ENCODE data around the gene TRAFD1. TPM values are rescaled to one million over a fixed set of nuclear protein-coding genes. Genes with fewer than 3 reads are reported as not detected.

The TRAFD1 gene
- total and polyA plus RNA-seq, 2 of the 8 experiments (the other 6 are each of a cell fraction or from before 2014, with no cell fraction given) = 18.1 to 33.1 TPM

GRCh38 chr12:112161711-112162110 is 36.4 kb downstream of the TRAFD1 start:
- FAIRE-seq = no peak
- CTCF ChIA-PET (ENCODE audit: partially characterized antibody) = interaction anchor here (1.0 kb wide), 1 partner anchor 9 kb away, joined by 3 read pairs; no protein-coding TSS in a partner anchor

More at GRCh38 chr12:112161711-112162110, 36.4 kb downstream of the TRAFD1 start:
- no peak overlapping the region for H3K4ac ChIP-seq (replicated peaks; ENCODE audit: insufficient read length, low read depth, low read length)
- no peak overlapping the region for H3K18ac ChIP-seq (ENCODE audit: extremely low read depth, low read length)
- no peak overlapping the region for H2AFZ ChIP-seq (ENCODE audit: low read length)
- H4K20me1 ChIP-seq (replicated peaks in 1 of 2; ENCODE audit: control insufficient read depth in 1 of 2, insufficient read depth in 2 of 2, low read length in 2 of 2) = no peaks in the 10 kb centered on the region
- no peak for DNase-seq (ENCODE audit: low read depth in 1 of 2, low spot score in 2 of 2)
- no peak overlapping the region for H3K4me2 ChIP-seq (ENCODE audit: insufficient read depth in 1 of 2, low read depth in 2 of 2, low read length in 2 of 2)
- no peaks in the 10 kb centered on the region; the same call in 1 of the 2 replicates for H3K79me1 ChIP-seq (ENCODE audit: low read depth, low read length)
- no peak overlapping the region for H3K9ac ChIP-seq (replicated peaks in 1 of 4; ENCODE audit: extremely low read depth in 1 of 4, low read depth in 3 of 4, low read length in 3 of 4)
- H2BK5ac ChIP-seq (ENCODE audit: low read depth, low read length) = no peak overlapping the region
- peaks cover 0 to 18% (median 10%) of the 10 kb centered on the region in 4 experiments; a peak in 5 of 8 replicates for H3K36me3 ChIP-seq (ENCODE audit: control insufficient read depth in 2 of 4, insufficient read depth in 4 of 4, low read length in 3 of 4)
- H3K4me1 ChIP-seq (replicated peaks in 1 of 4; ENCODE audit: control insufficient read depth in 3 of 4, insufficient read depth in 4 of 4, low read length in 3 of 4) = no peaks in the 10 kb centered on the region
- H4K8ac ChIP-seq (ENCODE audit: extremely low read depth, insufficient read depth, low read length) = no peak overlapping the region
- WGBS, 2 experiments (ENCODE audit: extremely low coverage in 1 of 2, insufficient coverage in 1 of 2, insufficient read length in 1 of 2, insufficient replicate concordance in 2 of 2, low coverage in 1 of 2, low lambda C conversion rate in 2 of 2, missing lambda C conversion rate in 1 of 2) = 96% methylated on average over 9 of the region's 9 CpGs; no CpG with 5 or more reads in 1 of the 2 experiments
- no peak overlapping the region for H2BK15ac ChIP-seq (ENCODE audit: low read length)
- no peak overlapping the region for H2BK120ac ChIP-seq (replicated peaks; ENCODE audit: low read depth, low read length)
- no peak overlapping the region for H4K91ac ChIP-seq (replicated peaks; ENCODE audit: insufficient read length, low read length)
- H3K56ac ChIP-seq (replicated peaks; ENCODE audit: insufficient read length, low read depth, low read length) = no peak overlapping the region
- H2AK5ac ChIP-seq (ENCODE audit: low read depth, low read length) = no peak overlapping the region
- no peak overlapping the region for H3K4me3 ChIP-seq (ENCODE audit: extremely low read depth in 1 of 4, insufficient read depth in 2 of 4, low read depth in 3 of 4, low read length in 4 of 4)
- H3K23ac ChIP-seq (ENCODE audit: insufficient read length) = no peak overlapping the region
- H2BK12ac ChIP-seq (ENCODE audit: low read depth, low read length) = no peak overlapping the region
- H4K5ac ChIP-seq (ENCODE audit: insufficient read length, low read depth, low read length) = no peak overlapping the region
- H3K27me3 ChIP-seq (replicated peaks in 1 of 4; ENCODE audit: control insufficient read depth in 3 of 4, extremely low read depth in 1 of 4, insufficient read depth in 3 of 4, low read length in 3 of 4) = no peaks in the 10 kb centered on the region
- peaks cover 13% of the 10 kb centered on the region in 2 experiments for H3K9me3 ChIP-seq (ENCODE audit: insufficient read depth in 2 of 2, low read depth in 1 of 2, low read length in 1 of 2)
- no peaks in the 10 kb centered on the region for H3K79me2 ChIP-seq (ENCODE audit: control insufficient read depth in 1 of 2, insufficient read depth in 2 of 2, low read length in 2 of 2)
- TF ChIP-seq JUN (IDR thresholded peaks at IDR 0.05; ENCODE audit: low read depth, low read length) = no peak
- no peak for TF ChIP-seq BACH1 (IDR thresholded peaks at IDR 0.05; ENCODE audit: low read length)
- no peak for TF ChIP-seq TAF7 (optimal IDR thresholded peaks at IDR 0.05; ENCODE audit: borderline replicate concordance, low read depth, low read length)
- no peak for TF ChIP-seq FOSL1 (IDR thresholded peaks at IDR 0.05; ENCODE audit: insufficient read depth, low read depth, low read length)
- TF ChIP-seq NANOG (IDR thresholded peaks at IDR 0.05; ENCODE audit: insufficient read depth, low read depth, low read length, poor library complexity, severe bottlenecking) = no peak
- no peaks in the 10 kb centered on the region for H3K23me2 ChIP-seq (ENCODE audit: low read depth, low read length)
- H2BK20ac ChIP-seq (ENCODE audit: low read length) = no peak overlapping the region
- no peak overlapping the region for H3K27ac ChIP-seq (ENCODE audit: low read depth, low read length)
- no peak overlapping the region for H3K14ac ChIP-seq (ENCODE audit: insufficient read length)
- POLR2A ChIA-PET (ENCODE audit: partially characterized antibody) = interaction anchor here (1.2 kb wide), 1 partner anchor 9 kb away, joined by 4 read pairs; no protein-coding TSS in a partner anchor

All from H1 (cell line).